A549 (cell line): ENCODE data around the gene PDCD6IP. TPM values are rescaled to one million over a fixed set of nuclear protein-coding genes. Genes with fewer than 3 reads are reported as not detected.
A peak's percentile ranks its signal among the peaks of the same experiment; 100 is the strongest.

ENCODE experiments used
- ATAC-seq, 2 experiments: fragments of 200-7000 bp in 1 of 2; fragments of >200 bp in 1 of 2; cut with Nextera tagmentation in 1 of 2; cut with Tn5 transposase in 1 of 2; 3 replicates each; pipeline versions ENCODE4 v1.8.0 to v1.9.1; 2018 to 2020; ENCODE audit warnings: mild to moderate bottlenecking in 1 of 2, moderate library complexity in 1 of 2
- CTCF ChIA-PET: fragments of 300-600 bp; sonication (Branson Sonifier 250); formaldehyde crosslinking; extraction: SDS; loops from one replicate; lab custom pipeline; 2021; ENCODE audit warnings: antibody characterized with exemption, inconsistent platforms; lab: Yijun Ruan, JAX
- POLR2A ChIA-PET: fragments of 350-600 bp; formaldehyde crosslinking; extraction: SDS; loops from one replicate; lab custom pipeline; 2021; ENCODE audit warnings: antibody characterized with exemption, inconsistent platforms; lab: Yijun Ruan, JAX
- DNase-seq, 2 experiments: peaks; one replicate each; pipeline versions ENCODE4 v3.0.0 to v3.0.0-alpha.2; 2011 to 2016; ENCODE audit warnings: low read depth in 1 of 2, low spot score in 1 of 2
- FAIRE-seq: peaks from 2 replicates; lab custom pipeline; 2011; peaks lifted over from hg19 to GRCh38; lab: Jason Lieb, UNC
- H3K27ac ChIP-seq, 2 experiments: fragments of >200 bp; sonication (Bioruptor Twin); formaldehyde crosslinking; 3 replicates each; pipeline ENCODE4 v1.5.1; 2016 to 2017
- H3K4me1 ChIP-seq: fragments of >200 bp; sonication (Bioruptor Twin); formaldehyde crosslinking; 3 replicates; pipeline ENCODE4 v1.6.1; 2016
- H3K4me2 ChIP-seq: fragments of >200 bp; sonication (Bioruptor Twin); formaldehyde crosslinking; 3 replicates; pipeline ENCODE4 v1.6.1; 2016
- H3K4me3 ChIP-seq: fragments of >200 bp; sonication (Bioruptor Twin); formaldehyde crosslinking; 3 replicates; pipeline ENCODE4 v1.5.1; 2016
- H3K9me3 ChIP-seq: fragments of >200 bp; sonication (Bioruptor Twin); formaldehyde crosslinking; 3 replicates; pipeline ENCODE4 v1.6.1; 2016
- CBX8 ChIP-seq: fragments of 200-600 bp; sonication (generic); IDR thresholded peaks from 2 replicates; pipeline ENCODE4 v1.6.1; 2016
- CEBPB ChIP-seq, 2 experiments: fragments of >200 bp in 1 of 2; sonication (Bioruptor Twin) in 1 of 2; formaldehyde crosslinking in 1 of 2; IDR thresholded peaks; 2 replicates each; pipeline ENCODE4 v1.6.1; 2012 to 2016
- CHD2 ChIP-seq: fragments of 150-350 bp; IDR thresholded peaks from 2 replicates; pipeline ENCODE4 v1.6.1; 2014; ENCODE audit warnings: low read length; ENCODE audit not compliant: partially characterized antibody
- CTCF ChIP-seq: fragments of >200 bp; sonication (Bioruptor Twin); formaldehyde crosslinking; IDR thresholded peaks from 3 replicates; pipeline ENCODE4 v1.5.1; 2016
- EHF ChIP-seq: fragments of 250-450 bp; sonication (Bioruptor Pico); IDR thresholded peaks from 2 replicates; pipeline ENCODE4 v1.5.0; 2020; ENCODE audit warnings: mild to moderate bottlenecking
- ESRRA ChIP-seq: fragments of 150-350 bp; IDR thresholded peaks from 2 replicates; pipeline ENCODE4 v1.6.1; 2014; ENCODE audit warnings: mild to moderate bottlenecking, low read length, borderline replicate concordance
- FOXS1 ChIP-seq: fragments of 250-450 bp; sonication (Bioruptor Pico); IDR thresholded peaks from 2 replicates; pipeline ENCODE4 v1.5.0; 2020; ENCODE audit warnings: mild to moderate bottlenecking, moderate library complexity
- HES2 ChIP-seq: fragments of >200 bp; sonication (Bioruptor Twin); formaldehyde crosslinking; IDR thresholded peaks from 2 replicates; pipeline ENCODE4 v1.6.1; 2016
- HOXA7 ChIP-seq: fragments of 250-450 bp; sonication (Bioruptor Pico); IDR thresholded peaks from 2 replicates; pipeline ENCODE4 v1.5.0; 2020; ENCODE audit warnings: mild to moderate bottlenecking, moderate library complexity
- KDM1A ChIP-seq: fragments of 200-600 bp; sonication (generic); IDR thresholded peaks from 2 replicates; pipeline ENCODE4 v1.6.1; 2016; ENCODE audit warnings: low read depth, mild to moderate bottlenecking
- KDM5A ChIP-seq: fragments of 200-600 bp; sonication (generic); IDR thresholded peaks from 2 replicates; pipeline ENCODE4 v1.6.1; 2016; ENCODE audit warnings: antibody characterized with exemption, mild to moderate bottlenecking
- MAFK ChIP-seq: fragments of 450-650 bp; IDR thresholded peaks from 2 replicates; pipeline ENCODE4 v1.6.1; 2014; ENCODE audit not compliant: partially characterized antibody
- MAX ChIP-seq: IDR thresholded peaks from 2 replicates; pipeline ENCODE4 v1.6.1; 2012
- MYC ChIP-seq: IDR thresholded peaks from 2 replicates; pipeline ENCODE4 v1.6.1; 2012; ENCODE audit warnings: mild to moderate bottlenecking, inconsistent platforms, low read length, improper control_type of control experiment, borderline replicate concordance
- NR3C1 ChIP-seq: fragments of >200 bp; sonication (Bioruptor Twin); formaldehyde crosslinking; IDR thresholded peaks from 3 replicates; pipeline ENCODE4 v1.6.1; 2017
- POLR2A ChIP-seq: IDR thresholded peaks from 2 replicates; pipeline ENCODE4 v1.6.1; 2012; ENCODE audit warnings: mild to moderate bottlenecking, low read length
- RFX5 ChIP-seq: fragments of 450-650 bp; IDR thresholded peaks from 2 replicates; pipeline ENCODE4 v1.7.1; 2014; ENCODE audit warnings: antibody characterized with exemption, mild to moderate bottlenecking, moderate library complexity
- RNF2 ChIP-seq: fragments of 200-600 bp; sonication (generic); IDR thresholded peaks from 2 replicates; pipeline ENCODE4 v1.6.1; 2016; ENCODE audit warnings: low read depth, mild to moderate bottlenecking, antibody characterized with exemption, moderate library complexity, borderline replicate concordance
- SMC3 ChIP-seq: fragments of >200 bp; sonication (Bioruptor Twin); formaldehyde crosslinking; IDR thresholded peaks from 3 replicates; pipeline ENCODE4 v1.6.1; 2018; ENCODE audit warnings: inconsistent platforms
- TFCP2L1 ChIP-seq: fragments of 250-450 bp; sonication (Bioruptor Pico); IDR thresholded peaks from 2 replicates; pipeline ENCODE4 v1.5.0; 2021; ENCODE audit warnings: mild to moderate bottlenecking
- TP53 ChIP-seq: fragments of 250-450 bp; sonication (Bioruptor Pico); IDR thresholded peaks from 2 replicates; pipeline ENCODE4 v1.5.0; 2021; ENCODE audit warnings: mild to moderate bottlenecking, moderate library complexity
- ZC3H11A ChIP-seq: fragments of 450-650 bp; IDR thresholded peaks from 2 replicates; pipeline ENCODE4 v1.6.1; 2014; ENCODE audit warnings: antibody characterized with exemption, mild to moderate bottlenecking
- ZFP36 ChIP-seq: fragments of 450-650 bp; IDR thresholded peaks from 2 replicates; pipeline ENCODE4 v1.6.1; 2014; ENCODE audit warnings: borderline replicate concordance; ENCODE audit not compliant: partially characterized antibody
- ZNF302 ChIP-seq: fragments of 250-450 bp; sonication (Bioruptor Pico); IDR thresholded peaks from 2 replicates; pipeline ENCODE4 v1.9.0; 2021; ENCODE audit warnings: inconsistent platforms, mild to moderate bottlenecking, moderate library complexity
- WGBS: methylation state at CpG from one replicate; pipeline ENCODE4 v1.1.6; 2017; ENCODE audit errors: missing lambda C conversion rate; 5-methylcytosine and 5-hydroxymethylcytosine counted together
- polyA plus RNA-seq, 4 experiments: library from polyadenylated mRNA; depleted of rRNA in 3 of 4; stranded (reverse); fragments of >200 nt; fragmentation: RNase III in 1 of 4; extraction: RNeasy Plus Mini Kit Qiagen cat#74134 plus additional on column Dnase treatment in 1 of 4; gene quantifications; 2 replicates in 3 of 4; 3 replicates in 1 of 4; pipeline ENCODE4 v1.2.3, GENCODE V29; 2011 to 2017
- TF ChIP-seq, protein P1 (sequence below): fragments of >200 bp; sonication (Bioruptor Twin); formaldehyde crosslinking; IDR thresholded peaks from 3 replicates; pipeline ENCODE4 v1.6.1; 2016
- TF ChIP-seq, protein P2 (sequence below): IDR thresholded peaks from 2 replicates; pipeline ENCODE4 v1.6.1; 2012

PDCD6IP gene
- polyA plus RNA-seq, 2 of the 4 experiments (the other 2 are of a cell fraction): 145 to 221 TPM

- CTCF ChIA-PET: interaction anchor here (3.1 kb wide), 1 partner anchor 14 kb away, joined by 20 read pairs; no protein-coding TSS in a partner anchor
- DNase-seq: no peak
These were observed 71.5 kb downstream of the PDCD6IP start for GRCh38 chr3:33869977-33870376.

GRCh38 chr3:33874815-33875214, 76.4 kb downstream of the PDCD6IP start:
- POLR2A ChIA-PET: no interaction called here
- Histone ChIP-seq H3K4me1 (no peaks in the 10 kb centered on the region), H3K4me2 (no peak overlapping the region)
- CTCF ChIA-PET: interaction anchor here (1.7 kb wide), 1 partner anchor 9 kb away, joined by 9 read pairs; no protein-coding TSS in a partner anchor
- TF ChIP-seq SMC3 (no peak), CEBPB (IDR thresholded peaks at IDR 0.05) (no peak), CHD2 (no peak), RFX5 (no peak), MAX (no peak), TP53 (no peak), ZC3H11A (no peak), ESRRA (no peak), HES2 (no peak)
- TF ChIP-seq, all 56 proteins: peak for 0
- Histone ChIP-seq H3K4me3 (no peak overlapping the region), H3K27ac (no peak overlapping the region), H3K9me3 (no peaks in the 10 kb centered on the region)
- DNase-seq (no peak), ATAC-seq (no peak), FAIRE-seq (no peak)
- WGBS: 64% methylated on average over 1 of the region's 1 CpG

More at GRCh38 chr3:33869977-33870376, 71.5 kb downstream of the PDCD6IP start:
- 88% methylated on average over 7 of the region's 7 CpGs for WGBS
- H3K9me3 ChIP-seq: no peaks in the 10 kb centered on the region
- H3K27ac ChIP-seq: no peak overlapping the region
- H3K4me2 ChIP-seq: no peak overlapping the region
- POLR2A ChIA-PET: no interaction called here
- no peak for TF ChIP-seq RFX5
- TF ChIP-seq TFCP2L1 (CRISPR knock-in tag): no peak
- no peak for TF ChIP-seq RNF2
- TF ChIP-seq, protein P1, sequence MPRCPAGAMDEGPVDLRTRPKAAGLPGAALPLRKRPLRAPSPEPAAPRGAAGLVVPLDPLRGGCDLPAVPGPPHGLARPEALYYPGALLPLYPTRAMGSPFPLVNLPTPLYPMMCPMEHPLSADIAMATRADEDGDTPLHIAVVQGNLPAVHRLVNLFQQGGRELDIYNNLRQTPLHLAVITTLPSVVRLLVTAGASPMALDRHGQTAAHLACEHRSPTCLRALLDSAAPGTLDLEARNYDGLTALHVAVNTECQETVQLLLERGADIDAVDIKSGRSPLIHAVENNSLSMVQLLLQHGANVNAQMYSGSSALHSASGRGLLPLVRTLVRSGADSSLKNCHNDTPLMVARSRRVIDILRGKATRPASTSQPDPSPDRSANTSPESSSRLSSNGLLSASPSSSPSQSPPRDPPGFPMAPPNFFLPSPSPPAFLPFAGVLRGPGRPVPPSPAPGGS: no peak
- no peak for TF ChIP-seq CTCF
- no peak for TF ChIP-seq MYC
- TF ChIP-seq CBX8: no peak
- TF ChIP-seq CEBPB (IDR thresholded peaks at IDR 0.05): 0 out of 4 replicates have a peak, but pooled peaks of 1 of the 2 experiments have one; percentile 6
- no peak for FAIRE-seq
- ATAC-seq: no peak
- H3K4me1 ChIP-seq: no peaks in the 10 kb centered on the region
- H3K4me3 ChIP-seq: no peak overlapping the region

- H3K9me3 ChIP-seq: no peaks in the 10 kb centered on the region
- H3K4me1 ChIP-seq: no peaks in the 10 kb centered on the region
- CTCF ChIA-PET: interaction anchor here (1.7 kb wide), 1 partner anchor 8 kb away, joined by 9 read pairs; no protein-coding TSS in a partner anchor
- TF ChIP-seq ESRRA (no peak), KDM1A (no peak), NR3C1 (no peak), FOXS1 (CRISPR knock-in tag) (no peak), ZNF302 (CRISPR knock-in tag) (no peak), HOXA7 (no peak), CTCF (no peak), ZC3H11A (no peak), HES2 (no peak), POLR2A (no peak), KDM5A (no peak), ZFP36 (no peak), MAX (no peak), EHF (no peak), MAFK (no peak), RNF2 (no peak)
- TF ChIP-seq, protein P2, sequence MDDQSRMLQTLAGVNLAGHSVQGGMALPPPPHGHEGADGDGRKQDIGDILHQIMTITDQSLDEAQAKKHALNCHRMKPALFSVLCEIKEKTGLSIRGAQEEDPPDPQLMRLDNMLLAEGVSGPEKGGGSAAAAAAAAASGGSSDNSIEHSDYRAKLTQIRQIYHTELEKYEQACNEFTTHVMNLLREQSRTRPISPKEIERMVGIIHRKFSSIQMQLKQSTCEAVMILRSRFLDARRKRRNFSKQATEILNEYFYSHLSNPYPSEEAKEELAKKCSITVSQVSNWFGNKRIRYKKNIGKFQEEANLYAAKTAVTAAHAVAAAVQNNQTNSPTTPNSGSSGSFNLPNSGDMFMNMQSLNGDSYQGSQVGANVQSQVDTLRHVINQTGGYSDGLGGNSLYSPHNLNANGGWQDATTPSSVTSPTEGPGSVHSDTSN: no peak
- TF ChIP-seq, protein P1: no peak
- DNase-seq (no peak), FAIRE-seq (no peak), ATAC-seq (no peak)
- H3K4me3 ChIP-seq: no peak overlapping the region
- no peak overlapping the region for H3K4me2 ChIP-seq
- POLR2A ChIA-PET: no interaction called here
- no peak overlapping the region for H3K27ac ChIP-seq
These were observed 77.2 kb downstream of the PDCD6IP start for GRCh38 chr3:33875680-33876079.
